Peyer's patch (tissue), 4 donors: ENCODE measurements around the gene PDZD8. TPM values are rescaled to one million over a fixed set of nuclear protein-coding genes. Genes with fewer than 3 reads are reported as not detected.
A peak's percentile ranks its signal among the peaks of the same experiment; 100 is the strongest.
"Not testable (repeated sequence)": the region's sequence is repeated elsewhere in the genome, so short reads cannot be mapped to it uniquely, and the experiment has no call there.

Source experiments
- DNase-seq, 3 donors: peaks; one replicate each; pipeline ENCODE4 v3.0.0-alpha.2; 2017 to 2019
- H3K27ac ChIP-seq, 4 donors: fragments of 200-600 bp; sonication (generic); one replicate each; pipeline ENCODE4 v1.5.1; 2016 to 2019
- H3K27me3 ChIP-seq, 2 donors: fragments of 200-600 bp; sonication (generic); one replicate each; pipeline ENCODE4 v1.5.1; 2019
- H3K36me3 ChIP-seq, 3 donors: fragments of 200-600 bp; sonication (generic); one replicate each; pipeline ENCODE4 v1.5.1; 2016 to 2019
- H3K4me1 ChIP-seq, 4 donors: fragments of 200-600 bp; sonication (generic); one replicate each; pipeline ENCODE4 v1.5.1; 2016 to 2019
- H3K4me3 ChIP-seq, 4 donors: fragments of 200-600 bp; sonication (generic); 1 replicate in 3 of 4; 2 replicates in 1 of 4; pipeline ENCODE4 v1.5.1; 2016 to 2019; ENCODE audit warnings: mild to moderate bottlenecking in 1 of 4
- H3K9me3 ChIP-seq, 4 donors: fragments of 200-600 bp; sonication (generic); one replicate each; pipeline ENCODE4 v1.5.1; 2016 to 2019; ENCODE audit warnings: mild to moderate bottlenecking in 1 of 4
- POLR2A ChIP-seq, 2 donors: fragments of 450-650 bp; IDR thresholded peaks; one replicate each; pipeline ENCODE4 v1.5.1; 2017; ENCODE audit warnings: antibody characterized with exemption in 2 of 2, mild to moderate bottlenecking in 2 of 2, moderate library complexity in 2 of 2
- total RNA-seq, 4 donors: library from RNA; depleted of rRNA; stranded (reverse); fragments of >200 nt; gene quantifications; one replicate each; pipeline ENCODE4 v1.1.0, GENCODE V29; 2016
- TF ChIP-seq, protein P1 (sequence below), 6 experiments: fragments of 450-650 bp in 4 of 6; fragments of 200-600 bp in 2 of 6; sonication (generic) in 1 of 6; IDR thresholded peaks; one replicate each; pipeline ENCODE4 v1.5.1; 2017 to 2019; ENCODE audit warnings: antibody characterized with exemption in 6 of 6, mild to moderate bottlenecking in 3 of 6, moderate library complexity in 1 of 6

The PDZD8 gene
- total RNA-seq, 4 donors from 2014 or later = 50.3 to 91.4 (median 72.0) TPM

DNA sequence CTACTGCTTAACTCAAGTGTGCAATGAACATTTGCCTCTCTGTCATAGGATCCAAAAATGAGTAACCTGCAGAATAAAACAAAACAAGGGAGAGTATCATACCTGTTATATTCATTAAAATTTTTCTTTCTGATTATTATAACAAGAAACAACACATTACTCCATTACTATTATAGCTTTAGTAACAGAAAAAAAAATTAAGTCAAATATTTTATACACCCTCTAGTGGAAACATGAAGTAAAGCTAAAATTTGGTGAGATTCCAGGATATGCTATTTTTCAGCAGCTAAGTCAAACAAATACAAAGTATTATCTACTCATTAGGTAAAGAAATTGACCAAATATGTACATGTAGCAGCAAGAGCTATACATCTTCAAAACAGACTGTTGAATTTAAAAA lies 56.3 kb downstream of the PDZD8 start:
- Histone ChIP-seq H3K27me3 (no peaks in the 10 kb centered on the region), H3K4me1 (no peaks in the 10 kb centered on the region), H3K9me3 (no peaks in the 10 kb centered on the region), H3K36me3 (peaks cover 0 to 4% (median 0%) of the 10 kb centered on the region in 3 donors), H3K27ac (no peak overlapping the region), H3K4me3 (no peak overlapping the region)
- DNase-seq = no peak
- TF ChIP-seq, protein P1, sequence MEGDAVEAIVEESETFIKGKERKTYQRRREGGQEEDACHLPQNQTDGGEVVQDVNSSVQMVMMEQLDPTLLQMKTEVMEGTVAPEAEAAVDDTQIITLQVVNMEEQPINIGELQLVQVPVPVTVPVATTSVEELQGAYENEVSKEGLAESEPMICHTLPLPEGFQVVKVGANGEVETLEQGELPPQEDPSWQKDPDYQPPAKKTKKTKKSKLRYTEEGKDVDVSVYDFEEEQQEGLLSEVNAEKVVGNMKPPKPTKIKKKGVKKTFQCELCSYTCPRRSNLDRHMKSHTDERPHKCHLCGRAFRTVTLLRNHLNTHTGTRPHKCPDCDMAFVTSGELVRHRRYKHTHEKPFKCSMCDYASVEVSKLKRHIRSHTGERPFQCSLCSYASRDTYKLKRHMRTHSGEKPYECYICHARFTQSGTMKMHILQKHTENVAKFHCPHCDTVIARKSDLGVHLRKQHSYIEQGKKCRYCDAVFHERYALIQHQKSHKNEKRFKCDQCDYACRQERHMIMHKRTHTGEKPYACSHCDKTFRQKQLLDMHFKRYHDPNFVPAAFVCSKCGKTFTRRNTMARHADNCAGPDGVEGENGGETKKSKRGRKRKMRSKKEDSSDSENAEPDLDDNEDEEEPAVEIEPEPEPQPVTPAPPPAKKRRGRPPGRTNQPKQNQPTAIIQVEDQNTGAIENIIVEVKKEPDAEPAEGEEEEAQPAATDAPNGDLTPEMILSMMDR (IDR thresholded peaks at IDR 0.05) = peak in 1 of 6 experiments; percentile 8
- no peak for TF ChIP-seq POLR2A (IDR thresholded peaks at IDR 0.05)

DNA sequence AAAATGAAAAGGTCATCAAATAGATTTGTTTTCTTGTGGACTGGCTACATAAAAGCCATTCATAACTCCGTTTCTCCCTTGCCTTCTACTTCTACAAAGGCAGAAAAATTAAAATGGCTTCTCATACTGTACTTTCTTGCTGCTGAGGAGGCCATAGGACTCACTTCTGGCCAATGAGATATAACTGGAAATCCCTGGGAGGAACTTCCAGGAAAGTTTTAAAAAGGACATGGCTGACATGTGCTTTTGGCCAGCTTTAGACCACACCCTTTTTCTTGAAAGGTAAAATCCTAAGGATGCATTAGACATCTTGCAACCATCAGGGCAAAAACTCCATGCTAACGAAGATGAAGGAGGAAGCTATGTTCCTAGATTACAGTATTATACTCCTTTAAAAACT lies 58.5 kb downstream of the PDZD8 start:
- no peak for DNase-seq
- H3K27ac ChIP-seq = no peak overlapping the region
- H3K27me3 ChIP-seq = no peaks in the 10 kb centered on the region
- TF ChIP-seq, protein P1 (IDR thresholded peaks at IDR 0.05) = no peak
- no peak for TF ChIP-seq POLR2A (IDR thresholded peaks at IDR 0.05)
- H3K4me3 ChIP-seq = no peak overlapping the region
- no peaks in the 10 kb centered on the region for H3K9me3 ChIP-seq
- H3K4me1 ChIP-seq = no peaks in the 10 kb centered on the region
- peaks cover 0 to 7% (median 0%) of the 10 kb centered on the region in 3 donors for H3K36me3 ChIP-seq

DNA sequence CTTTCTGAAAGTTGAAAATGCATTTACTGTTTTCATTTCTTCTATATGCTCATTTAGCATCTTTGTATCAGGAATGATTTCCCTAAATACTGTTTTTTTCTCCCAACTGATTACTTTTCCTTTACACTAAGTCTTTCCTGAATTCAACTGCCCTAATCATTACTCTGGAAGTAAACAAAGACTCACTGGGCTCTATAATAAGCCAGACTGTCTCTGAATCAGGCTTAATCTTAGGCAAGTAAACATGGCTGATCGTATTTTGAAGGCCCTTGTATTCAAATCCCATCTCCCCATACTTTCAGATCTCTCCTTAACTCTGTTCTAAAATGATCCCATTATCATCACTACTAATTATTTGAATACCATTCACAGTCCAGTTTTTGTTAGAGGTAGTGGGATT lies 61.6 kb downstream of the PDZD8 start:
- Histone ChIP-seq H3K27me3 (no peaks in the 10 kb centered on the region), H3K4me3 (no peak overlapping the region), H3K4me1 (no peaks in the 10 kb centered on the region), H3K27ac (no peak overlapping the region), H3K9me3 (no peaks in the 10 kb centered on the region), H3K36me3 (peaks cover 0 to 11% (median 0%) of the 10 kb centered on the region in 3 donors)
- TF ChIP-seq, protein P1 (IDR thresholded peaks at IDR 0.05) = no peak
- TF ChIP-seq POLR2A (IDR thresholded peaks at IDR 0.05) = no peak
- no peak for DNase-seq

GRCh38 chr10:117312430-117312829 lies 62.8 kb downstream of the PDZD8 start:
- no peak overlapping the region for H3K27ac ChIP-seq

DNA sequence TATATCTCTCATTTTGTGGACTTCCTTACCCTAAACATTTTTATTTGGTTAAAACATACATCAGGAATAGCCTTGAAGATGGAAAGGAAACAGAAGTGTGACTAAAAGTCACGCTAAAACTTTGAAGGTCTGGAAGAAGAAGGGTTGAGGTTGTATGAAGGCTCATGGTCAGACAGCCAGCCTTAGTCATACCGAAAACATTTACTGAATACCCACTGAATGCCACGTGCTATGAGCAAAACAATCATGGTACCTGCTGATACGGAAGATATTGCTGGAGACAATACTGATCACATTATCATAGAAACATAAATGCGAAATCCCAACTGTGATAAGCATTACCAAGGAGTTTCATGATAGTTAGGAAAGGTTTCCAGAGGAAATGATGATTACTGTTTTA lies 64.0 kb downstream of the PDZD8 start:
- no peak overlapping the region for H3K4me3 ChIP-seq
- no peak for TF ChIP-seq POLR2A (IDR thresholded peaks at IDR 0.05)
- TF ChIP-seq, protein P1 (IDR thresholded peaks at IDR 0.05) = no peak
- DNase-seq = no peak
- peaks cover 0 to 8% (median 0%) of the 10 kb centered on the region in 3 donors for H3K36me3 ChIP-seq
- H3K4me1 ChIP-seq = no peaks in the 10 kb centered on the region
- no peaks in the 10 kb centered on the region for H3K9me3 ChIP-seq
- no peaks in the 10 kb centered on the region for H3K27me3 ChIP-seq
- no peak overlapping the region for H3K27ac ChIP-seq

More at GRCh38 chr10:117312430-117312829, 62.8 kb downstream of the PDZD8 start:
- no peaks in the 10 kb centered on the region for H3K9me3 ChIP-seq
- no peaks in the 10 kb centered on the region for H3K4me1 ChIP-seq
- TF ChIP-seq, protein P1 (IDR thresholded peaks at IDR 0.05) = no peak
- TF ChIP-seq POLR2A (IDR thresholded peaks at IDR 0.05) = no peak
- H3K36me3 ChIP-seq = peaks cover 0 to 11% (median 0%) of the 10 kb centered on the region in 3 donors
- no peak for DNase-seq
- no peak overlapping the region for H3K4me3 ChIP-seq
- no peaks in the 10 kb centered on the region for H3K27me3 ChIP-seq

DNA sequence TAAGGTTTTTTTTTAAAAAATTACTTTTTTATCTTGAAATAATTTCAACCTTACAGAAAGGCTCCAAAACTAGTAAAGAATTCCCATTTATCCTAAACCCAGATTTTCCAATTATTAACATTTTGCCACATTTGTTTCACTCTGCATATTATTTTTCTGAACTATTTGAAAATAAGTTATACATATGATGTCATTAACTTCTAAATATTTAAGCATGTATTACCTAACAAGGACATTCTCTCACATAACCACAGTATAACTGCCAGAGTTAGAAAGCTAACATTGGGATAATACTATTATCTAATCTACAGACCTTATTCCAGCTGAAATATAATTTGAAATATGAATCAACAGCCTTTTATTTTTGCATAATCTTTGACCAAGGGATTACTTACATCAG lies 68.6 kb downstream of the PDZD8 start:
- TF ChIP-seq, protein P1 (IDR thresholded peaks at IDR 0.05) = no peak
- TF ChIP-seq POLR2A (IDR thresholded peaks at IDR 0.05) = no peak
- Histone ChIP-seq H3K9me3 (no peaks in the 10 kb centered on the region), H3K4me3 (no peak overlapping the region), H3K4me1 (no peaks in the 10 kb centered on the region), H3K27me3 (no peaks in the 10 kb centered on the region), H3K36me3 (peaks cover 0 to 3% (median 0%) of the 10 kb centered on the region in 3 donors), H3K27ac (no peak overlapping the region)
- DNase-seq = no peak

GRCh38 chr10:117303451-117303850 lies 71.8 kb downstream of the PDZD8 start:
- H3K4me1 ChIP-seq, H3K36me3 ChIP-seq, H3K9me3 ChIP-seq, DNase-seq, H3K27ac ChIP-seq, H3K27me3 ChIP-seq, H3K4me3 ChIP-seq: not testable (repeated sequence)
